HG02840 (cell line): ENCODE data around the gene PLD1.
"Not testable (repeated sequence)": the region's sequence is repeated elsewhere in the genome, so short reads cannot be mapped to it uniquely, and the experiment has no call there.

Experiments used
- ATAC-seq: cut with Tn5 transposase; IDR thresholded peaks from one replicate; pipeline ENCODE4 v1.9.1; 2021; ENCODE audit warnings: mild to moderate bottlenecking, moderate library complexity, moderate number of reproducible peaks; ENCODE audit not compliant: unreplicated experiment, low FRiP score

The PLD1 gene

GRCh38 chr3:171712171-171712938 is 97.9 kb downstream of the PLD1 start:
- no peak for ATAC-seq

- no peak for ATAC-seq
Observed at GRCh38 chr3:171711461-171712170, 98.7 kb downstream of the PLD1 start.

GRCh38 chr3:171710359-171710758 is 99.9 kb downstream of the PLD1 start:
- no peak for ATAC-seq

DNA sequence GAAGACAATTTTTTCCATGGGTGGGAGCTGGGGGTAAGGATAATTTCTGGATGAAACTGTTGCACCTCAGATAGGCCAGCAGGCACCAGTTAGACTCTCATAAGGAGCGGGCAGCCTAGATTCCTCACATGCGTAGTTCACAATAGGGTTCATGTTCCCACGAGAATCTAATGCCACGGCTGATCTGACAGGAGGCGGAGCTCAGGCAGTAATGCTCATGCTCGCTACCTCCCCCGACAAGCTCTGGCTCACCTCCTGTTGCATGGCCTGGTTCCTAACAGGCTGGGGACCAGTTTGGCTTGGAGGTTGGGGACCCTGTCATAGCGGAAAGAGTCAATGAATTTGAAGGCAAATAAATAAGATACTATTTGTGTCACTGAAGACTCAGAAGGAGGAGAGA is 105.5 kb downstream of the PLD1 start:
- no peak for ATAC-seq

DNA sequence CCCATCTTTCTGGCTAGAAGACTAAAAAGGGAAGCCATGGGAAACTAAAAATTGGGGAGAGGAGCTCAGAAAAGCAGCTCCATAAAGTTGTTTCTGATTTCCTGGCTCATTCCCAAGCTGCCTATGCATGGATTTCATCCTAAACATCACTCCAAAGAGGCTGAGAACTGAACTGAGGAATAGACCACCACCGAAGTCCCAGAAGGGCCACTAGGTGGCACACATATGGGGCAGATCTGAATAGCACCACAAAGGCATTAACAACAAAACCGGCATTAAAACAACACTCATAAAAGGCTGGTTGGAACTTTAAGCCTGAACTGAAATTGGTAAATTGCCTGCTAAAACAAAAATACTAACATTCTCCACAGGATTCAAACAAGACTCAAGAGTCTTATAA is 106.3 kb downstream of the PLD1 start:
- ATAC-seq = no peak

- no peak for ATAC-seq
Observed at GRCh38 chr3:171703144-171703543, 107.1 kb downstream of the PLD1 start.

GRCh38 chr3:171700653-171701052 is 109.6 kb downstream of the PLD1 start:
- ATAC-seq = no peak

DNA sequence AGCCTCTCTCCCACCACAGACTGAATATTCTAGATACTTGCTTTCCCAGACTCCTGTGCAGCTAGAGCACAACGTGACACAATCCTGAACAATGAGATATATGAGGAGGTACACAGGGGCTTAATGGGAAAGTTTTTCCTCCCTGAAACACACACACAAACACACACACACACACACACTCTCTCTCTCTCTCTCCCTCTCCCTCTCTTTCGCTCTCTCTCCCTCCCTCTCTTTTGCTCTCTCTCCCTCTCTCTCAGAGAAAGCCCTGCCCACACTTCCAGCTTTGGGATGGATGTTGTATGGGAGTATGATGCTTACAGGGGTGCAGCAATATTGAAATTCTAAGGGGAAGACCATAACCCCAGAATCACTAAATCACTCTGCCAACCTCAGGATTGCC is 110.1 kb downstream of the PLD1 start:
- no peak for ATAC-seq

GRCh38 chr3:171699601-171700000 is 110.7 kb downstream of the PLD1 start:
- no peak for ATAC-seq

DNA sequence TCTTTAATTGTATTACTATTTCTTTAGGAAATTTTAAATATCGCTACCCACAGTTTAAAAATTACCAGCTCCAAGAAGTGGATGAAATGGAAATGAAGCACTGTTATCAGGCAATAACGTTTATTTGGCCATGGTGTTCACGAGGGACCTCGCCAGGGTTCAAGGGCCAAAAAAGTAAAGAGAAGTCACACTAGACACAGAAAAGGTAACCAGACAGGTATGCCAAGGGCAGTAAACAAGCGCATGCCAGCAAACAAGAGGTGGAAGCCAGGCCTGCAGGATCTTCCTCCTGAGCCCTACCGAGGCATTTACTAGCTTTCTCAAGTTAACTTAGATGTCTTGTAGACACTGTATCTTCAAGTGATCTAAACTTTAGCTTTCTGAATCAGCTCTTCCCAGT is 113.5 kb downstream of the PLD1 start:
- no peak for ATAC-seq

DNA sequence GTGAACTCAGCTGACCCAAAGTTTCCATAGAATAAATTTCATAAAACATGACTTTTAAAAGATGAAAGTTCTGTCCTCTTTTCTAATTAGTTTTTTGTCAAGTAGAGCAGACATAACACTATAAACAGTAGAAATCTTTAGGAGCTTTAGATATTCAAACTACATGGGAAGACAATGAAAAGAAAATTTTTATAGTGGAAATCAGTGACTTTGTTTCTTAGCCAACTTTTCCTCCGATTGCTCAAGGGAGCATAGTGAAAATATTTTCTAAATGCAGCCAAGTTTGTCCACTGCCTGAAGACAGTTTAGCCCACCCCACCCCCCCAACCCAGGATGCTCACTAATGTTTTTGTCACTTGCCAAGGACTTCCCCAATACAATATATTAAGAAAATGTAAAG is 114.9 kb downstream of the PLD1 start:
- ATAC-seq = no peak

DNA sequence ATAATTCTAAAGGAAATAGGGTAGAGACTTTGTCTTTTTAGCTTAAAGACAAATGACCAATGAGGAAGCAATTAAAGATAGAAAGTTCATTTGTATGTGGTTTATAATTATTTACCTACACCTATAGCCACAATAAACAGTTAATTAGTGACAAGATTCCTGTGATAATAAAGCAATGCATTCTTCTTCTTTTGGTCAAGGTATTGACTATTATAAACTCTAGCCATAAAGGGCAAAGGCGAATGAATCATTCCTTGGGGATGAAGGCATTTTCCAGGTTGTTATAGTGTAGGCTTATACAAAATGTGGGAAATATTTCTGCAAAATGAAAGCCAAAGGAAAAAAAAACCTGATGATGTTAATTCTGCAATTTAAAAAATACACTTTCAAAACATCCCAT is 115.4 kb downstream of the PLD1 start:
- ATAC-seq = no peak

- ATAC-seq = not testable (repeated sequence)
Observed at GRCh38 chr3:171692551-171692950, 117.7 kb downstream of the PLD1 start.

DNA sequence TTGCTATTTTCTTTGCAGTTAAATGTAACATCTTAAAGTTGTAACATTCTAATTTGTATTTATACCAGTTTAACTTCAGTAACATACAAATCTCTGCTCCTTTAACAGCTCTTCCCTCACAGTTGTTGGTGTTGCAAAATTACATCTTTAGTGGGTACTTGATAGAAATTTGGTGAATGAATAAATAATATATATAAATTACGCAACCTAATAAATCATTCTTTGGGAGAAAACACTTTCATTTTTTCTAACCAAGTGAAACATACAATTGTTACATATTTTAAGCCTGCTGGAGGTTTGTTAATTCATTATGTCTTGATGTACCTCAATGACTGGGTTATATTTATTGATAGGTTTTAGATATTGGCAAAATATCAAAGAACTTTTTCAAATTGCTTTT is 118.8 kb downstream of the PLD1 start:
- ATAC-seq = no peak

GRCh38 chr3:171690281-171690680 is 120.0 kb downstream of the PLD1 start:
- ATAC-seq = no peak

GRCh38 chr3:171688593-171688992 is 121.7 kb downstream of the PLD1 start:
- ATAC-seq = no peak

- ATAC-seq = no peak
Observed at GRCh38 chr3:171688002-171688401, 122.3 kb downstream of the PLD1 start.

GRCh38 chr3:171687581-171687980 is 122.7 kb downstream of the PLD1 start:
- no peak for ATAC-seq

GRCh38 chr3:171687064-171687463 is 123.2 kb downstream of the PLD1 start:
- ATAC-seq = no peak

- no peak for ATAC-seq
Observed at GRCh38 chr3:171685116-171685895, 125.0 kb downstream of the PLD1 start.

DNA sequence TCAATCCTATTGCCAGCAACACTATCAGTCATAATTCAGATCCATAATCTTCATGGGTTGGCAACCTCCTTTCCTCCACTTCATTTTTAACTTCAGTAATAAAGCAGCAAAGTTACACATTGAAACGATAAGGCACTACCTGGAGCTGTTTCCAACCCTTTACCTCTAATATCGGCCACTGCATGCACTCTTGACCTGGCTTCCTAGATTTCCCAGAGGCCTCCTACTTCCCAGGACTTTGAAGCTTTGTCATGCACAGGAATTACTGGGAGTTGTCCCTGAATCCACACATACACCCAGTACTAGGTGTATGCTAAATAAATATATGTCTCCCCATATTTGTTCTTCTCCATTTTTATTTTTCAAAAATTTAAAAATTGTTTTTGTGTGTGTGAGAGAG is 126.1 kb downstream of the PLD1 start:
- no peak for ATAC-seq
